Measurements from ENCODE around the gene DPYSL5. TPM values are rescaled to one million over a fixed set of nuclear protein-coding genes. Genes with fewer than 3 reads are reported as not detected.

DPYSL5 gene
- total and polyA plus RNA-seq, 2 of the 13 experiments (the other 11 are each of a cell fraction or from before 2014, with no cell fraction given), result 0.15 TPM; not detected in 1

DNA sequence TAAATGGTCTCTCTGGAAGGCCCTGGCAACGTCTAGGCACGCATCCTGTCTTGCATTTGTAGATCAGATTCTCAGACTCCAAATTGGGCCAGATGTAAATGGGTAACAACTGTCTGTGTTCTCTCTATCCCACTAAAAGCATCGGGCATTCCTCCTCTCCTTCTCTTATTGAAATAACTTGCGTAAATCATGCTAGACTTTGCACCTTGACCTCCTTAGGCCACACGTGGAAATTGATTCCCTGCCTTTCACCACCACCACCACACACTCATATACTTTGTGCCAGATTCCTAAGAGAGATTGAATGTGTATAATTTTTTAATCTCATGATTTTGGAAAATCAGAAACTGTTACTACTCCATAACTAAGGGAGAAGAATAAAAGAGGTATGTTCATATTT is 143.8 kb downstream of the DPYSL5 start (continued):
- no peak for TF ChIP-seq ZNF615 (CRISPR knock-in tag; IDR thresholded peaks at IDR 0.05; ENCODE audit: borderline replicate concordance)
- TF ChIP-seq ZFP62 (CRISPR knock-in tag; IDR thresholded peaks at IDR 0.05), result no peak
- no peak for TF ChIP-seq RELA (CRISPR knock-in tag; IDR thresholded peaks at IDR 0.05)
- no peak for TF ChIP-seq ZFP90 (CRISPR knock-in tag; IDR thresholded peaks at IDR 0.05; ENCODE audit: borderline replicate concordance)
- no peak for TF ChIP-seq HINFP (CRISPR knock-in tag; IDR thresholded peaks at IDR 0.05; ENCODE audit: low read depth)
- no peak for TF ChIP-seq SETDB1 (CRISPR knock-in tag; IDR thresholded peaks at IDR 0.05; ENCODE audit: borderline replicate concordance)
- TF ChIP-seq, protein P1, sequence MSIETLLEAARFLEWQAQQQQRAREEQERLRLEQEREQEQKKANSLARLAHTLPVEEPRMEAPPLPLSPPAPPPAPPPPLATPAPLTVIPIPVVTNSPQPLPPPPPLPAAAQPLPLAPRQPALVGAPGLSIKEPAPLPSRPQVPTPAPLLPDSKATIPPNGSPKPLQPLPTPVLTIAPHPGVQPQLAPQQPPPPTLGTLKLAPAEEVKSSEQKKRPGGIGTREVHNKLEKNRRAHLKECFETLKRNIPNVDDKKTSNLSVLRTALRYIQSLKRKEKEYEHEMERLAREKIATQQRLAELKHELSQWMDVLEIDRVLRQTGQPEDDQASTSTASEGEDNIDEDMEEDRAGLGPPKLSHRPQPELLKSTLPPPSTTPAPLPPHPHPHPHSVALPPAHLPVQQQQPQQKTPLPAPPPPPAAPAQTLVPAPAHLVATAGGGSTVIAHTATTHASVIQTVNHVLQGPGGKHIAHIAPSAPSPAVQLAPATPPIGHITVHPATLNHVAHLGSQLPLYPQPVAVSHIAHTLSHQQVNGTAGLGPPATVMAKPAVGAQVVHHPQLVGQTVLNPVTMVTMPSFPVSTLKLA (IDR thresholded peaks at IDR 0.05), result 0 out of 2 replicates have a peak, but pooled peaks have one; percentile 12
- TF ChIP-seq KLF9 (CRISPR knock-in tag; IDR thresholded peaks at IDR 0.05; ENCODE audit: low read depth), result no peak
- TF ChIP-seq ZSCAN12 (CRISPR knock-in tag; IDR thresholded peaks at IDR 0.05), result no peak
- TF ChIP-seq MIER3 (CRISPR knock-in tag; IDR thresholded peaks at IDR 0.05; ENCODE audit: borderline replicate concordance), result 0 out of 2 replicates have a peak, but pooled peaks have one; percentile 29
- TF ChIP-seq SNAPC2 (CRISPR knock-in tag; IDR thresholded peaks at IDR 0.05), result no peak
- TF ChIP-seq KLF13 (CRISPR knock-in tag; IDR thresholded peaks at IDR 0.05), result no peak
- no peak for TF ChIP-seq ZNF136 (CRISPR knock-in tag; IDR thresholded peaks at IDR 0.05; ENCODE audit: low read depth)
- no peak for TF ChIP-seq MAFG (CRISPR knock-in tag; IDR thresholded peaks at IDR 0.05)
- no peak for TF ChIP-seq MAF1 (CRISPR knock-in tag; IDR thresholded peaks at IDR 0.05; ENCODE audit: borderline replicate concordance)
- TF ChIP-seq THAP9 (CRISPR knock-in tag; IDR thresholded peaks at IDR 0.05; ENCODE audit: borderline replicate concordance), result no peak
- TF ChIP-seq GPBP1L1 (CRISPR knock-in tag; IDR thresholded peaks at IDR 0.05), result no peak
- TF ChIP-seq ZBTB8A (CRISPR knock-in tag; IDR thresholded peaks at IDR 0.05; ENCODE audit: borderline replicate concordance, low read depth), result no peak
- TF ChIP-seq HMG20B (CRISPR knock-in tag; conservative IDR thresholded peaks at IDR 0.05), result no peak
- TF ChIP-seq FOXK2 (IDR thresholded peaks at IDR 0.05), result no peak
- no peak for TF ChIP-seq ZMAT3 (CRISPR knock-in tag; conservative IDR thresholded peaks at IDR 0.05)
- no peak for TF ChIP-seq ZNF234 (CRISPR knock-in tag; conservative IDR thresholded peaks at IDR 0.05)

Data from HepG2 (cell line).